ENCODE data around the gene SGCD.

SGCD gene

DNA sequence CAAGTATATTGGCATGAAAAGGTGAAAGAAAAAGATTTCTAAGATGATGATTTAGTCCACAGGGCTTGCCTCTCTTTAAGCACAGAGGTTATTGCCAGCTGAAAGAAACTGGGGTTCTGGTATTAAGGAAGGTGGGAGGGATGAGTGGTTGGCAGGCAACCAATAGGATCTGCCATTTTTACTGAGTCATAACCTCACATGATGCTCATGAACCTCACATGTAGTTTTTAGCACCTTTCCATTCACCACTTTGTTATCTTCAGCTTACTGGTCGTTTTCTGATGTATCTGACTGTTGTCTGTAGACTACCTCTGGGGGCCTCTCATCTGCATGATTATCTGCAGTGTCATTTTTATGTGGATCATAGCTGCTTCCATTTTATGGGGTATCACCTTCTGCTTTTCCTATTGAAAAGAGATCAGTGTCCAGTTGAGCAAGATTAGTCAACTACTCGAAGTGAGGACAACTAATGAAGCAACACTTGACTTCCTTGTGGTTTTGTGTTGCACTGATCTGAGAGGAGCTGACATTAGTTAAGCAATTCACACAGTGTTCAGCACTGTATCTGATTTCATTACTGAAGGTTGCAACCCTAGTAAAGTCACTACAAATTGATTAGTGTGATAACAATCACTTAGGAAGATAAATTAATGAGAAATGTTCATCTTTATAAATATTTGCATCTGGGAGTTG is 186.3 kb downstream of the SGCD start:
- H2BK15ac ChIP-seq (ENCODE audit: low read length), result no peak overlapping the region
- H2BK5ac ChIP-seq (ENCODE audit: low read length), result no peak overlapping the region
- H4K8ac ChIP-seq (ENCODE audit: low read depth, low read length), result no peak overlapping the region
- no peaks in the 10 kb centered on the region for H3K4me1 ChIP-seq (ENCODE audit: control insufficient read depth in 2 of 2, insufficient read depth in 1 of 2, low read depth in 1 of 2, low read length in 2 of 2)
- H3K4ac ChIP-seq (ENCODE audit: low read length), result no peak overlapping the region
- no peak overlapping the region for H2AK5ac ChIP-seq (ENCODE audit: low read depth, low read length)
- no peak overlapping the region for H2AFZ ChIP-seq (ENCODE audit: low read length)
- no peak overlapping the region for H3K4me2 ChIP-seq (ENCODE audit: insufficient read depth, low read length, poor library complexity, severe bottlenecking)
- H3K9ac ChIP-seq (ENCODE audit: low read depth, low read length, poor library complexity), result no peak overlapping the region
- no peak overlapping the region for H3K23ac ChIP-seq (ENCODE audit: low read depth, low read length, poor library complexity)
- H3K79me1 ChIP-seq (ENCODE audit: low read depth, low read length), result no peaks in the 10 kb centered on the region
- no peak overlapping the region for H3K14ac ChIP-seq (ENCODE audit: low read length)
- H3K27ac ChIP-seq (replicated peaks; ENCODE audit: low read length), result no peak overlapping the region
- no CpG with 5 or more reads among the region's 2 CpGs for WGBS, 2 donors (ENCODE audit: extremely low coverage in 2 of 2, insufficient read length in 2 of 2, insufficient replicate concordance in 1 of 2)
- peaks cover 0 to 4% of the 10 kb centered on the region in 2 donors for H3K9me3 ChIP-seq (replicated peaks in 1 of 2; ENCODE audit: control insufficient read depth in 2 of 2, insufficient read depth in 1 of 2, low read depth in 1 of 2, low read length in 2 of 2)
- H3K27me3 ChIP-seq (ENCODE audit: control insufficient read depth in 3 of 3, insufficient read depth in 3 of 3, low read depth in 1 of 3, low read length in 3 of 3), result no peaks in the 10 kb centered on the region
- no peak overlapping the region for H4K91ac ChIP-seq (ENCODE audit: low read depth, low read length, poor library complexity)
- H2BK12ac ChIP-seq (ENCODE audit: low read length), result no peak overlapping the region
- H3K4me3 ChIP-seq (ENCODE audit: low read length in 2 of 2), result no peak overlapping the region
- H3K36me3 ChIP-seq (replicated peaks in 1 of 2; ENCODE audit: control insufficient read depth in 2 of 2, insufficient read depth in 2 of 2, low read length in 2 of 2), result no peaks in the 10 kb centered on the region
- no peak for DNase-seq (ENCODE audit: low spot score)
- H3K18ac ChIP-seq (ENCODE audit: low read length), result no peak overlapping the region
- H2BK120ac ChIP-seq (ENCODE audit: low read depth, low read length), result no peak overlapping the region

DNA sequence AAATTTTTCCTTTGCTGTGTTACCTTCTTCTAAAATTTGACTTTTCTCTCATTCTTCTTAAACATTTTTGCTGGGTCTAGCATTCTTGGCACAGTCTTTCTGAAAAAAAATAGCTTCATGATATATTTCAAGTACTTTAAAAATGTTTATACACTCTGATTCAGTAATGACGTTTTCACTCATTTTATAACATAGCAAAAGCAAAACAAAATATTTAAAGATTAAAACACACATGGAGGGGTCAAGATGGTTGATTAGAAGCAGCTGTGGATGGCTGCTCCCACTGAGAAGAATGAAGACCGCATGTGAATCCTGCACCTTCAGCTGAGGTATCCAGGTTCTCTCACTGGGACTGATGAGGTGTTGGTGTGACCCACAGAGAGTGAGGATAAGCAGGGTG is 188.2 kb downstream of the SGCD start:
- Histone ChIP-seq H3K18ac (ENCODE audit: low read length) (peak overlapping the region; percentile 41), H3K4ac (ENCODE audit: low read length) (no peak overlapping the region), H3K9me3 (replicated peaks in 1 of 2; ENCODE audit: control insufficient read depth in 2 of 2, insufficient read depth in 1 of 2, low read depth in 1 of 2, low read length in 2 of 2) (peaks cover 0 to 4% of the 10 kb centered on the region in 2 donors), H2BK15ac (ENCODE audit: low read length) (no peak overlapping the region), H3K23ac (ENCODE audit: low read depth, low read length, poor library complexity) (no peak overlapping the region), H3K27me3 (ENCODE audit: control insufficient read depth in 3 of 3, insufficient read depth in 3 of 3, low read depth in 1 of 3, low read length in 3 of 3) (no peaks in the 10 kb centered on the region), H3K9ac (ENCODE audit: low read depth, low read length, poor library complexity) (no peak overlapping the region), H4K91ac (ENCODE audit: low read depth, low read length, poor library complexity) (no peak overlapping the region), H3K4me3 (ENCODE audit: low read length in 2 of 2) (no peak overlapping the region), H3K27ac (replicated peaks; ENCODE audit: low read length) (no peak overlapping the region), H2AFZ (ENCODE audit: low read length) (no peak overlapping the region), H2BK12ac (ENCODE audit: low read length) (no peak overlapping the region), H3K36me3 (replicated peaks in 1 of 2; ENCODE audit: control insufficient read depth in 2 of 2, insufficient read depth in 2 of 2, low read length in 2 of 2) (no peaks in the 10 kb centered on the region), H4K8ac (ENCODE audit: low read depth, low read length) (no peak overlapping the region), H3K4me1 (ENCODE audit: control insufficient read depth in 2 of 2, insufficient read depth in 1 of 2, low read depth in 1 of 2, low read length in 2 of 2) (no peaks in the 10 kb centered on the region), H3K79me1 (ENCODE audit: low read depth, low read length) (no peaks in the 10 kb centered on the region), H3K4me2 (ENCODE audit: insufficient read depth, low read length, poor library complexity, severe bottlenecking) (no peak overlapping the region), H2BK120ac (ENCODE audit: low read depth, low read length) (no peak overlapping the region), H3K14ac (ENCODE audit: low read length) (no peak overlapping the region), H2BK5ac (ENCODE audit: low read length) (no peak overlapping the region), H2AK5ac (ENCODE audit: low read depth, low read length) (no peak overlapping the region)
- WGBS, 2 donors (ENCODE audit: extremely low coverage in 2 of 2, insufficient read length in 2 of 2, insufficient replicate concordance in 1 of 2), result no CpG with 5 or more reads among the region's 2 CpGs
- no peak for DNase-seq (ENCODE audit: low spot score)

DNA sequence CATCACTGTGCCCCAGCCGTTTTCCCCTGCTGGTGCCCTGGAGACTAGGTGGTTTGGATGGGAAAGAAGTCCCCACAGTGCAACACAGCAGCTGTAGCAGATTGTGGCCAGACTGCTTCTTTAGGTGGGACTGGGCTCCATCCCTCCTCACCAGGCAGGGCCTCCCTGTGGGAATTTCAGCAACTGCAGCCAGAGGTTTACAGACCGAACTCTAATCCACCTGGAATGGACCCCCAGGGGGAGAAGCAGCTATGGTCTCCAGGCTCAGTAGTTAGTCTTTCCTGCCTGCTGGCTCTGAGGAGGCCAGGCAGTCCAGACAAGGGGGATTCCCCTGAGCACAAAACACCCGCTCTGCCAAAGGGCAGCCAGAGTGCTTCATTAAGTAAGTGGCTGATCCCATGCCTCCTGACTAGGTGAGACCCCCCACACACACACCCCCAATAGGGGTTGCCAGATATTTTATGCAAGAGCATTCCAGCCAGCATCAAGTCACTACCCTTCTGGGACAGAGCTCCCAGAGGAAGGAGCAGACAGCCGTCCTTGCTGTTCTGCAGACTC is 188.9 kb downstream of the SGCD start:
- peak overlapping the region; percentile 44 for H3K18ac ChIP-seq (ENCODE audit: low read length)
- H3K9ac ChIP-seq (ENCODE audit: low read depth, low read length, poor library complexity), result no peak overlapping the region
- H3K4me2 ChIP-seq (ENCODE audit: insufficient read depth, low read length, poor library complexity, severe bottlenecking), result no peak overlapping the region
- no peak overlapping the region for H2BK15ac ChIP-seq (ENCODE audit: low read length)
- no peak overlapping the region for H4K8ac ChIP-seq (ENCODE audit: low read depth, low read length)
- H3K9me3 ChIP-seq (replicated peaks in 1 of 2; ENCODE audit: control insufficient read depth in 2 of 2, insufficient read depth in 1 of 2, low read depth in 1 of 2, low read length in 2 of 2), result peaks cover 0 to 4% of the 10 kb centered on the region in 2 donors
- no peak overlapping the region for H2BK5ac ChIP-seq (ENCODE audit: low read length)
- H2AK5ac ChIP-seq (ENCODE audit: low read depth, low read length), result peak overlapping the region; percentile 23
- H3K27ac ChIP-seq (replicated peaks; ENCODE audit: low read length), result no peak overlapping the region
- no peak overlapping the region for H3K14ac ChIP-seq (ENCODE audit: low read length)
- no peaks in the 10 kb centered on the region for H3K4me1 ChIP-seq (ENCODE audit: control insufficient read depth in 2 of 2, insufficient read depth in 1 of 2, low read depth in 1 of 2, low read length in 2 of 2)
- no peak overlapping the region for H3K4ac ChIP-seq (ENCODE audit: low read length)
- no peak overlapping the region for H4K91ac ChIP-seq (ENCODE audit: low read depth, low read length, poor library complexity)
- H3K36me3 ChIP-seq (replicated peaks in 1 of 2; ENCODE audit: control insufficient read depth in 2 of 2, insufficient read depth in 2 of 2, low read length in 2 of 2), result no peaks in the 10 kb centered on the region
- no CpG with 5 or more reads among the region's 4 CpGs for WGBS, 2 donors (ENCODE audit: extremely low coverage in 2 of 2, insufficient read length in 2 of 2, insufficient replicate concordance in 1 of 2)
- H2AFZ ChIP-seq (ENCODE audit: low read length), result no peak overlapping the region
- no peak overlapping the region for H3K23ac ChIP-seq (ENCODE audit: low read depth, low read length, poor library complexity)
- no peak overlapping the region for H2BK12ac ChIP-seq (ENCODE audit: low read length)
- H3K79me1 ChIP-seq (ENCODE audit: low read depth, low read length), result no peaks in the 10 kb centered on the region
- no peak for DNase-seq (ENCODE audit: low spot score)
- no peak overlapping the region for H2BK120ac ChIP-seq (ENCODE audit: low read depth, low read length)
- no peak overlapping the region for H3K4me3 ChIP-seq (ENCODE audit: low read length in 2 of 2)
- H3K27me3 ChIP-seq (ENCODE audit: control insufficient read depth in 3 of 3, insufficient read depth in 3 of 3, low read depth in 1 of 3, low read length in 3 of 3), result no peaks in the 10 kb centered on the region

DNA sequence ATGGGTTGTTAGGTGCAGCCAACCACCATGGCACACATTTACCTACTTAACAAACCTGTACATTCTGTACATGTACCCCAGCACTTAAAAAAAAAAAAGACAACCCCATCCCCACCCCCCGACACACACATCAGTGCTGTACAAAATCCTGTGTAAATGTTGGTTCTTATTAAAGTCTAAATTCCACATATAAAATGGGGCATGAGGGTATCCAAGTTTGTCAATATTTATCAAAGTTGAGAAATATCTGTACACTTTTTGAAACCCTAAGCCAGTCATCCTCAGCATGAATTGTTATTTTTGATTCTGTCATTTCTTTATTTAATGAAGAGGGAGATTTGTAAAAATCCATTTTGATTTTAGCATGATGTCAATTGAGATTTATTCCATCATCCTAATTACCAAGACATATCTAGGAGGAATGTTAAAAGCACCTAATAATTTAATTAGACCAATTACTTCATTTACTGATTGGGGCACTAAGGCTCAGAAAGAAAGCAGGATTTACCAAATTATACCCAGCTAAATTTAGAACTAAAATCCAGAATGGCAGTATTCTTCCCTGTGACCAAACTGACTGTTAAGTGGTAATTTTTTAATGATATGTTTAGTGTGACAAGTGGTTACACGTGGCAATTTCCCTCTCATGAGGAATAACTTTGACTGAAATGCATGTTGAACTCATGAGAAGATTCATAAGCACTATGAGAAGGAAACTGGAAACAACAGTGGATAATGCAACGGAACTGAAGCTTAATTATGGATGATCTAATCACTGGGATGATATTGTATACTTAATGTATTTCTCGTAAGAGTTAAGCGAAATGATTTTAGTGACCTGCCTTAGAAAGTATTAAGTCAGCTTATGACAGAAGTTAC is 195.9 kb downstream of the SGCD start:
- Histone ChIP-seq H3K27me3 (ENCODE audit: control insufficient read depth in 3 of 3, insufficient read depth in 3 of 3, low read depth in 1 of 3, low read length in 3 of 3) (no peaks in the 10 kb centered on the region), H3K4me2 (ENCODE audit: insufficient read depth, low read length, poor library complexity, severe bottlenecking) (no peak overlapping the region), H3K27ac (replicated peaks; ENCODE audit: low read length) (no peak overlapping the region), H4K91ac (ENCODE audit: low read depth, low read length, poor library complexity) (no peak overlapping the region), H2BK5ac (ENCODE audit: low read length) (no peak overlapping the region), H3K4me3 (ENCODE audit: low read length in 2 of 2) (no peak overlapping the region), H3K4me1 (ENCODE audit: control insufficient read depth in 2 of 2, insufficient read depth in 1 of 2, low read depth in 1 of 2, low read length in 2 of 2) (peaks cover 0 to 2% of the 10 kb centered on the region in 2 donors), H3K79me1 (ENCODE audit: low read depth, low read length) (no peaks in the 10 kb centered on the region), H2AK5ac (ENCODE audit: low read depth, low read length) (no peak overlapping the region), H3K18ac (ENCODE audit: low read length) (no peak overlapping the region), H2BK12ac (ENCODE audit: low read length) (no peak overlapping the region), H3K23ac (ENCODE audit: low read depth, low read length, poor library complexity) (no peak overlapping the region), H3K4ac (ENCODE audit: low read length) (no peak overlapping the region), H2BK120ac (ENCODE audit: low read depth, low read length) (no peak overlapping the region), H3K36me3 (replicated peaks in 1 of 2; ENCODE audit: control insufficient read depth in 2 of 2, insufficient read depth in 2 of 2, low read length in 2 of 2) (no peaks in the 10 kb centered on the region), H4K8ac (ENCODE audit: low read depth, low read length) (no peak overlapping the region), H3K9ac (ENCODE audit: low read depth, low read length, poor library complexity) (no peak overlapping the region), H3K14ac (ENCODE audit: low read length) (no peak overlapping the region), H2BK15ac (ENCODE audit: low read length) (no peak overlapping the region), H3K9me3 (replicated peaks in 1 of 2; ENCODE audit: control insufficient read depth in 2 of 2, insufficient read depth in 1 of 2, low read depth in 1 of 2, low read length in 2 of 2) (no peaks in the 10 kb centered on the region), H2AFZ (ENCODE audit: low read length) (no peak overlapping the region)
- no peak for DNase-seq (ENCODE audit: low spot score)
- WGBS, 2 donors (ENCODE audit: extremely low coverage in 2 of 2, insufficient read length in 2 of 2, insufficient replicate concordance in 1 of 2), result no CpG with 5 or more reads among the region's 5 CpGs

Measured in neuronal stem cell (in vitro differentiated cells).